Caki2 (cell line): ENCODE results near the gene OR8G1. TPM values are rescaled to one million over a fixed set of nuclear protein-coding genes. Genes with fewer than 3 reads are reported as not detected.
A peak's percentile ranks its signal among the peaks of the same experiment; 100 is the strongest.
"Not testable (repeated sequence)": the region's sequence is repeated elsewhere in the genome, so short reads cannot be mapped to it uniquely, and the experiment has no call there.

Experiments
- DNase-seq: peaks from one replicate; pipeline ENCODE4 v3.0.0-alpha.2; 2015; ENCODE audit warnings: low read depth
- in situ Hi-C: cut with HindIII; loops from 2 replicates; pipeline ENCODE4 v1.10.0; 2016; ENCODE audit warnings: low sequenced_read_pairs, low pct_unique_long_range_greater_than_20kb, mixed read lengths
- total RNA-seq: library from RNA; depleted of rRNA; stranded (reverse); fragments of >200 nt; shearing (Covaris generic); gene quantifications from 2 replicates; pipeline ENCODE4 v1.2.3, GENCODE V29; 2014; ENCODE audit warnings: low replicate concordance

OR8G1 gene
- total RNA-seq, 1 experiment from 2014 or later = not detected

DNA sequence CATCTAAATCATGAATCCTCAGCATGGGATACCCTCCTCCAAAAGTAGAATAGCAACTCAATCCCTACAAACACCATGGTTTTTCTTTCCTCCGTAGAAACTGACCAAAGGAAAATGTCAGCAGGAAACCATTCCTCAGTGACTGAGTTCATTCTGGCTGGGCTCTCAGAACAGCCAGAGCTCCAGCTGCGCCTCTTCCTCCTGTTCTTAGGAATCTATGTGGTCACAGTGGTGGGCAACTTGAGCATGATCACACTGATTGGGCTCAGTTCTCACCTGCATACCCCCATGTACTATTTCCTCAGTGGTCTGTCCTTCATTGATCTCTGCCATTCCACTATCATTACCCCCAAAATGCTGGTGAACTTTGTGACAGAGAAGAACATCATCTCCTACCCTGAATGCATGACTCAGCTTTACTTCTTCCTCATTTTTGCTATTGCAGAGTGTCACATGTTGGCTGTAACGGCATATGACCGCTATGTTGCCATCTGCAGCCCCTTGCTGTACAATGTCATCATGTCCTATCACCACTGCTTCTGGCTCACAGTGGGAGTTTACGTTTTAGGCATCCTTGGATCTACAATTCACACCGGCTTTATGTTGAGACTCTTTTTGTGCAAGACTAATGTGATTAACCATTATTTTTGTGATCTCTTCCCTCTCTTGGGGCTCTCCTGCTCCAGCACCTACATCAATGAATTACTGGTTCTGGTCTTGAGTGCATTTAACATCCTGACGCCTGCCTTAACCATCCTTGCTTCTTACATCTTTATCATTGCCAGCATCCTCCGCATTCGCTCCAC lies 16.1 kb upstream of the OR8G1 start:
- in situ Hi-C loops, DNase-seq: not testable (repeated sequence)

DNA sequence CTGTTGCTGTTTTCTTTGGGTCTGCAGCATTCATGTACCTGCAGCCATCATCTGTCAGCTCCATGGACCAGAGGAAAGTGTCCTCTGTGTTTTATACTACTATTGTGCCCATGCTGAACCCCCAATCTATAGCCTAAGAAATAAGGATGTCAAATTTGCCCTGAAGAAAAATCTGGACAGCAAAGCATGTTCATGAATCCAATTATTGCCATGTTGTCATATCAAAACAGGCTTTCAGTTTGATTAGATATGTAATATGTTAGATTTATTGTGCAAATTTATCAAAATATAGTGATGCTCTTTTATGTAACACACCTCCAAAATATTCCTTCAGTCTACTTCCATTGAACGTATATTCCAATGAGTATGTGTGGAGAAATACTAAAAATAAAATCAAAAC lies 15.4 kb upstream of the OR8G1 start:
- in situ Hi-C loops = no loop called here
- DNase-seq = no peak

DNA sequence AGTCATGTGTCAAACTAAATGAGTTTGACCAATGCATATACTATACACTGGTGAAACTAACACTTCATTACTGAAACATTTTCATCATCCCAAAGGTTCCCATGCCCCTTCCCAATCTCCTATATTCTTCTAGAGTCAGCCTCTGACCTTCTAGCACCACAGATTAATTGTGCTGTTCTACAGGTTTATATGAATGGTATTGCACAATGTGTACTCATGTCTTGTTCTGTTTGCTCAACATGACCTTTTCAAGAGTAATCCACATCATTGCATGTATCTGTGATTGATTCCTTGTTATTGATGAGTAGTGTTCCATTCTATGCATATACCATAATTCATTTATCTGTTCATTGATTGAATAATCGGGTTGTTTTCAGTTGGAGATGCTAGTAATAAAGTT lies 7.5 kb upstream of the OR8G1 start:
- DNase-seq = no peak
- in situ Hi-C loops = no loop called here

DNA sequence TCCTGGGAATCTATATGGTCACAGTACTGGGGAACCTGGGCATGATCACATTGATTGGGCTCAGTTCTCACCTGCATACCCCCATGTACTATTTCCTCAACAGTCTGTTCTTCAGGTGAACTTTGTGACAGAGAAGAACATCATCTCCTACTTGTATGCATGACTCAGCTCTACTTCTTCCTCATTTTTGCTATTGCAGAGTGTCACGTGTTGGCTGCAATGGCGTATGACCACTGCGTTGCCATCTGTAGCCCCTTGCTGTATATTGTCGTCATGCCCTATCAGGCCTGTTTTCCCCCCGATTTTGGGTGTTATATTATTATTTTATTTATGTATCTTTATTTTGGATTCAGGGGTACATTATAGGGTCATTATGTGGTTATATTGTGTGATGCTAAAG lies 2.4 kb upstream of the OR8G1 start:
- DNase-seq = no peak
- in situ Hi-C loops = no loop called here

DNA sequence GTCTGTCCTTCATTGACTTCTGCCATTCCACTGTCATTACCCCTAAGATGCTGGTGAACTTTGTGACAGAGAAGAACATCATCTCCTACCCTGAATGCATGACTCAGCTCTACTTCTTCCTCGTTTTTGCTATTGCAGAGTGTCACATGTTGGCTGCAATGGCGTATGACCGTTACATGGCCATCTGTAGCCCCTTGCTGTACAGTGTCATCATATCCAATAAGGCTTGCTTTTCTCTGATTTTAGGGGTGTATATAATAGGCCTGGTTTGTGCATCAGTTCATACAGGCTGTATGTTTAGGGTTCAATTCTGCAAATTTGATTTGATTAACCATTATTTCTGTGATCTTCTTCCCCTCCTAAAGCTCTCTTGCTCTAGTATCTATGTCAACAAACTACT lies 9.0 kb downstream of the OR8G1 start:
- in situ Hi-C loops, DNase-seq: not testable (repeated sequence)

DNA sequence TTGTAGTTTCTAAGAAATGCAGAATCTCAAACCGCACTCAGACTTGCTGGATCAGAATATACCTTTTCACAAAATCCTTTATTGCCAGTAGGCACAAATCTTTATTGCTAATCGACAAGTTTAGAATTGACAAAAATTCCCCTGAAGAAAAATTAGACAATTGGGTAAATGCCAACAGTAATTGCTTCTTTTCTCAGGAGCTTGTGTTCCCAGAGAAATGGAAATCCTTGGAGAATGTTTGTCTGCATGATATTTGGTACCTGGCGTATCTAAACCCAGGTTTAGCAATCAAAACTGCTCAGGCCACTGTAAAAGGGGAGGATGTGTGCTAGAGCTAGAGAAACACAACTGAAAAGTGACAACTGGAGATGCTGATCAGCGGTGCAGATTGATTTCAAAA lies 15.2 kb downstream of the OR8G1 start, which contains the start of gene OR8G5:
Gene OR8G5 (plus strand): TSS at position 301 of the 400 bp plus-strand sequence. CDS start 8,556 bp downstream, outside the sequence.
- DNase-seq = no peak
- in situ Hi-C loops = no loop called here

DNA sequence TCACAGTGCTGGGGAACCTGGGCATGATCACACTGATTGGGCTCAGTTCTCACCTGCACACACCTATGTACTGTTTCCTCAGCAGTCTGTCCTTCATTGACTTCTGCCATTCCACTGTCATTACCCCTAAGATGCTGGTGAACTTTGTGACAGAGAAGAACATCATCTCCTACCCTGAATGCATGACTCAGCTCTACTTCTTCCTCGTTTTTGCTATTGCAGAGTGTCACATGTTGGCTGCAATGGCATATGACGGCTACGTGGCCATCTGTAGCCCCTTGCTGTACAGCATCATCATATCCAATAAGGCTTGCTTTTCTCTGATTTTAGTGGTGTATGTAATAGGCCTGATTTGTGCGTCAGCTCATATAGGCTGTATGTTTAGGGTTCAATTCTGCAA lies 24.1 kb downstream of the OR8G1 start:
- in situ Hi-C loops, DNase-seq: not testable (repeated sequence)

DNA sequence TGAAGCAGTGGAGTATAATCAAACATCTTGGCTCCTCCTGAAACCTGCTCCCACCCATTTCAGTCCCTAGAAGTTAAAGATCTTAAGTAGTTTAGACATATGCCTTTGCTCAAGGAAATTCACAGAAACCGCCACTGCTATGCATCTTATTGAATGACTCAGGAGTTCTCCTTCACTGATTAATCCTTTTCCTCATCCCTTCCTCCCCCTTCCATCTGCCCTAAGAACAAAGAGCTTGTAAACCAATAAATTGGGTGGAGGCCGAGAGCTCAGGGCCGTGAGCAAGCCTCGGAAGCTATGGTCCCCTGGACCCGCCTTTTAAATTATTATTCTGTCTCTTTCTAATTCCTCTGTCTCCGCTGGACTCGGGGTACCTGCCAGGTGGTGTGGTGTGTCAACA lies 30.0 kb downstream of the OR8G1 start:
- in situ Hi-C loops = not testable (repeated sequence)
- DNase-seq = peak; percentile 2

DNA sequence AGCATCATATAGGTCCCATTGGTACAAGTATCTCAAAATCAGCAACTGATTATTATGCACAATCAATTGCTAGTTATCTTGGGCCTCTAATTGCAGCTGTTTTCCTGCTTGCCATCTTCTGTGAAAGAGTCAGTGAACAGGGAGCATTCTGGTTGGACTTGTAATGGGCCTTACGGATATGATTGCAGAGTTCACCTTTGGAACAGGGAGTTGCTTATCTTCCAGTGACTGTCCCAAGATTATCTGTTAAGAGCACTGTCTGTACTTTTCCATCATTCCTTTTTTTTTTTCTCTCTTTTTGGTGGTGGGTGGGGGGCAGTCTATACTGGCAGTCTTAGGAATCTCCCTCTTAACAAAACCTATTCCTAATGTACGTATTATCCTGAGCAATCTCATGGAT lies 33.1 kb downstream of the OR8G1 start:
- in situ Hi-C loops = no loop called here
- DNase-seq = no peak

DNA sequence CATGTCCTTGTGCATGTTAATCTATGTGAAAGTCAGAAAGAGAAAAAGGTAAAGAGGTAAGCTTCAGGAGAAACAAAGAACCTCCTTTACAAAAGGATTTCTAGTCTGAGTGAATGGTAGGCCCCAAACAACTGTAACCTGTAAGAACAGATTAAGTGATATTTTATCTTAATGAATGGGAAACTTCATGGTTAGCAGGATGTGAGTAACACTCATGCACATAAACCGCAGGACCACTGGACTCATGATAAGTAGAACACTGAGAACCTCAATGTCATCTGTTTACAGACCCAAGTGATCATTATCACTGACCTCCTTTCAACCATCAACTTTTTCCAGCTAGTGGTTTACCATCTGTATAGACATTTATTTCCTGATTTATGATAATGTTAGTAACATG lies 35.2 kb downstream of the OR8G1 start:
- no peak for DNase-seq
- in situ Hi-C loops = no loop called here

DNA sequence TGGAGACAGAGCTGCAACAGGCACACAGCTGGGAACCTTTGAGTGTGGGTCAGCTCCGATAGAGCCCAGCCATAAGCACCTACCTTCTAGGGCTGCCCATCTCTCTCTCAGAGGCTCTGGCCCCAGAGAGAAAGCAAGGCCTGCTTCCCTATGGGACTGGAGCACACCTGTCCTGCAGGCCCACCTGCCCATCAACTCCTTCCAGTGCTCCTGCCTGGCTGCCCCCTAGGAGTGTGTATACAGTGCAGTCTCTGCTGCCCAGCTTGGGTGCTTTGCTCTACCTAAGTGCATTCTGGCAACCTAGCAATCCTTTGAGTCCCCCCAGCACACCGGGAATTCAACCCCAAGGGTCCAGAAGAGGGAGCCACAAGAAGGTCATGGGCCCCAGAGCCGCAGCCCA lies 36.3 kb downstream of the OR8G1 start:
- no peak for DNase-seq
- in situ Hi-C loops = no loop called here

DNA sequence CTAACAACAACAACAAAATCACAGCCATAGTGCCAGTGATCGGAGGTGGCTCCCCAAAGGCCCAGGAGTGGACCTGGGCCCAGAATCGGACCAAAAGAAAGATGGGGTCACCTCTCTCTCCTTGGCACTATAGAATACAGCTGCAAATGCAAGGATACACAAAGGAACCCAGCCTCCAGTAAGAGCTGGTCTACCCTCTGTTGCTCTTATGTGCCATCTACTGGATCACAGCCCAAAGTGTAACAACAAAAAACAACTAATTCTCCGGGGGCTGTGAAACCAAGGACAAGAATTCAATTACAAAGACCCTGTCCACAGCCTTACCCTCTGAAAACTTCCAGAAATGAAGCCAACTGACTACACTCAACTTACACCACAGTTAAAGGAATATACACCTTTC lies 36.9 kb downstream of the OR8G1 start:
- no peak for DNase-seq
- in situ Hi-C loops = no loop called here

DNA sequence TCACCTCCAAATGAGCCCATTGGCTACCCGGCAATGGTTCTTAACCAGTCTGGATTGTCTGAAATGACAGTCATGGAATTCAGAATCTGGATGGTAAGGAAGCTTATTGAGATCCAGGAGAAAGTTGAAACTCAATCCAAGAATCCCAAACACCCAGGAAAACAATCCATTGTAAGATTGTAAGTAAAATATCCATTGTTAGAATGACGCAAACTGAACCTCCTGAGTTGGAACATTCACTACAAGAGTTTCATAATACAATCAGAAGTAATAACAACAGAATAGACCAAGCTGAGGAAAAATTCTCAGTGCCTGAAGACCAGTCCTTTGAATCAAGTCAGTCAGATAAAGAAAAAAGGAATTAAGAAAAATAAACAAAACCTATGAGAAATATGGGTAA lies 37.4 kb downstream of the OR8G1 start:
- no peak for DNase-seq
- in situ Hi-C loops = no loop called here

DNA sequence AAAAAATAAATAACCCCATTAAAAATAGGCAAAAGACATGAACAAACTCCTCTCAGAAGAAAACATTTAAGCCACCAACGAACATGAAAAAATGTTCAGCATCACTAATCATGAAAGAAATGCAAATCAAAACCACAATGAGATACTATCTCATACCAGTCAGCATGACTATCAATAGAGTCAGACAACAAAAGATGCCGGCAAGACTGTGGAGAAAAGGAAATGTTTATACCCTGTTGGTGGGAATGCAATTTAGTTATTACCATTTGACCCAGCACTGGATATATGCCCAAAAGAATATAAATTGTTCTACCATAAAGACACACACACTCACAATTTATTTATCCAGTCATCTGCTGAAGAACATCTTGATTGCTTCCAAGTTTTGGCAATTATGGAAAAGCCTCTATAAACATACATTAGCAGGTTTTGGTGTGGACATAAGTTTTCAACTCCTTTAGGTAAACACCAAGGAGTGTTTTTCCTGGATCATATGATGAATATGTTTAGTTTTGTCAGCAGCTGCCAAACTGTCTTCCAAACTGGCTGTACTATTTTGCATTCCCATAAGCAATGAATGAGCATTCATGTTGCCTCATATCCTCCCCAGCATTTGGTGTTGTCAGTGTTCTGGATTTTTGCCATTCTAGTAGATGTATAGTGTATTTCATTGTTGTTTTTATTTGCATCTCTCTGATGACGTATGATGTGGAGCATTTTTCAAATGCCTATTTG lies 44.9 kb downstream of the OR8G1 start:
- in situ Hi-C loops = no loop called here
- peak; percentile 62 for DNase-seq

DNA sequence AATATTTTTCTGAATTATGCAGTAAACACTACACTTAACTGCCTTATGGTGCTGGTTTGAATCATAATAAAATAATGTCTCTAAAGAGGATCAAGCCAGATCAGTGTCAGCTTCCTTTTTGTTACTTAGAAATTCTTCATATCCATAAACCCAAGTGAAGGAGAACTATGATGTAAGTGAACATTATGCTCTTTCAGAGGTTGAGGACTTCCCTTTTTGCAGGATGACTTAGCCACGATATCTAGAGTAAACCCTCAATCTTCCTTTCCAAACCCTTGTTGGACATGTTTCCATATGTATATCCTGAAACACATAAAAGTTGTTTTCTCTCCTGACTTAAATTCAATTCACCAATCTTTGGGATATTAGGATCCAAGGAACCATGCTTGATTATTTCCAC lies 53.8 kb downstream of the OR8G1 start:
- DNase-seq = no peak
- in situ Hi-C loops = no loop called here

DNA sequence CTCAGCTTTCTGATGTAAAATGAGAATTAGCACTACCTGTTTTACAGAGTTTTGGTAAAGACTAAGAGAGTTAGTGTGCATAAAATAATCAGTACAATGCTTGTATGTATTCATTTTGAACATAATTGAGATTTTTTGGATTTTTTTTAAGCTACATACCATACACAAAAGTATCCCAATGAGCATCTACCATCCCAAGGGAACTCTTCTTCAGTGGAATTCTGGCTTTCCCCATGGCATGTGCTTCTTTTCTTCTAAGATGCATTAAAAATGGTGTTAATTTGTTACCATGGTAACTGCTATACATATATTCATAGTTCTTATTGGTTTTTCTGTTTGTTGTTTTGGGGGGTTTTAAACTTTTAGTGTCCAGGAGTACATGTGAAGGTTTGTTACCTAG lies 55.1 kb downstream of the OR8G1 start:
- in situ Hi-C loops = no loop called here
- DNase-seq = no peak

DNA sequence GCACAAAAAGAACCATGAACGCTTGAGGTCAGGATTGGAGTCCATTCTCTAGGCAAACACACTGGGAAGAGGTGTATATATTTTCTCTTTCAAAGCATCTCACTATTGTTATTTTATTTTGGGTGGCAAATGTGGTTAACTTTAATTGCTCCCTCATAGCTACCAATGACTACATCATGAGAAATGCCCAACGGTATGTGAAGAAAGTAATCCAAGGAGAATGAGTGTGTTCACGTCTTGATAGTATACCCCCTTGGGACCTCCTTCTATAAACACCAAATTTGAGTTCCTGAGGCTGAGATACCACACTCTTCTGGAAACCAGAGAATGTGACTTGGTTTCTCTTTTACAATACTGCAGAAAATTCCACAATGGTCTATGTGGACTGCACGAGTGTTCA lies 57.0 kb downstream of the OR8G1 start:
- in situ Hi-C loops = no loop called here
- DNase-seq = no peak

DNA sequence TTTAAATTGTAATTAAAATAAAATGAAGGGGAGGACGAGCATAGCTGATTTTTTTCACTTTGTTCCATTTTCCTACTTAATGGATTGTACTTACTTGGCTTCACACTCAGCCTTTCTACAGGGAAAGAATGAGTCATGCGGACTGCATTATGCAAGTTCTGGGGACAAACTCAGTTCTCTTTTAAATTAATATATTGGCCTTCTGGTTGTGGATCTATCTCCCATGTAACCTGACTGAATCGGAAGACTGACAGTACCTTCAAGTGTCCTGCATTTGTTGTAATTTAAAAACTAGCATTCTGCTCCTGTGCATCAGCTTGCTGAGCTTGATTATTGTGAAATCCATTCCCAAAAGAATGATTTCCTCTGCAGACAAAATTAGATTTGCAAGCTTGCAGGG lies 60.7 kb downstream of the OR8G1 start:
- no peak for DNase-seq
- in situ Hi-C loops = no loop called here

DNA sequence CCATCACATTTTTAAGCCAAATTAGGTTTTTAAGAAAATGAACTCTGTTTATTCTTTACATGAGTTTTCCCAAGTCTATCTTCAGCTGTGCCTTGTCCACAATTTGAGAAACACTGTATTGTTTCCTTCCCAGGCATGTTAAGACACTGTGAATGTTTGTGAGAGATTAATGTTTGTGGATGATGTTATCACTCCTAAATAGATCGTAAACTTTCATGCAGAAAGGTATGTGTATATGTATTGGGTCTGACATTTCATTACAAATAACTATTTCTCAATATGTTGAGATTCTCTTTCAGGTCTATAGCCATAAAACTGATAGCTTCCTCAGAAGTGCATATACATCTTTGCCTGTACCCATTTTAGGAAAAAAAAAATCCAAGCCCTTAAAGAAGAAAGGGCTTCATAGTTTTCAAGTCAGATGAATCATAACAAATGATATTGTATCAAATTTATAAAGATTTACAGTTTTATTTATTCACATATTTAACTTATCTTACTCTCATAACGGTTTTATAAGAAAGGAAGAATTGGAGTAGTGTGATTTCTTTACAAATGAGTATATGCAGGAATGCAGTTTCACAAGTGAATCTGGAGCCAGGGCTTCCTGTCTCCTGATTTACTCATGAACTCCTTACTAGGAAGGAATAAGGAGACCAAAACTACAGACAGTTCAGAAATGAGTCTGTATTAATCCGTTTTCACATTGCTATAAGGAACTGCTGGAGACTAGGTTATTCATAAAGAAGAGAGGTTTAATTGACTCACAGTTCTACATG lies 61.6 kb downstream of the OR8G1 start:
- DNase-seq = no peak
- in situ Hi-C loops = no loop called here
